ENCODE measurements around the gene TBATA. TPM values are rescaled to one million over a fixed set of nuclear protein-coding genes. Genes with fewer than 3 reads are reported as not detected.

Gene TBATA
- polyA plus RNA-seq, 1 experiment, result not detected

GRCh38 chr10:70814126-70814525 lies 28.9 kb upstream of the TBATA start:
- POLR2A ChIA-PET, result no interaction called here
- Histone ChIP-seq H3K27me3 (ENCODE audit: control insufficient read depth, insufficient read depth, low read length) (peaks cover 7% of the 10 kb centered on the region), H3K36me3 (ENCODE audit: control insufficient read depth, insufficient read depth, low read length) (no peaks in the 10 kb centered on the region), H3K4me3 (ENCODE audit: low read depth, low read length) (no peak overlapping the region)
- no peak for TF ChIP-seq CTCF (IDR thresholded peaks at IDR 0.05; ENCODE audit: insufficient read depth, low read depth, low read length)
- no peak for DNase-seq (ENCODE audit: low read depth)
- CTCF ChIA-PET, result interaction anchor here (0.7 to 1.8 kb wide), 8 partner anchors 9 to 453 kb away, joined by 3 to 6 read pairs (median 3); no protein-coding TSS in a partner anchor

GRCh38 chr10:70812814-70813213 lies 27.6 kb upstream of the TBATA start:
- CTCF ChIA-PET, result interaction anchor here (1.6 kb wide), 1 partner anchor 454 kb away, joined by 3 read pairs; no protein-coding TSS in a partner anchor
- no peaks in the 10 kb centered on the region for H3K36me3 ChIP-seq (ENCODE audit: control insufficient read depth, insufficient read depth, low read length)
- H3K4me3 ChIP-seq (ENCODE audit: low read depth, low read length), result no peak overlapping the region
- POLR2A ChIA-PET, result no interaction called here
- no peak for DNase-seq (ENCODE audit: low read depth)
- no peak for TF ChIP-seq CTCF (IDR thresholded peaks at IDR 0.05; ENCODE audit: insufficient read depth, low read depth, low read length)
- H3K27me3 ChIP-seq (ENCODE audit: control insufficient read depth, insufficient read depth, low read length), result peaks cover 8% of the 10 kb centered on the region

- no peak overlapping the region for H3K4me3 ChIP-seq (ENCODE audit: low read depth, low read length)
- H3K27me3 ChIP-seq (ENCODE audit: control insufficient read depth, insufficient read depth, low read length), result peaks cover 10% of the 10 kb centered on the region
- no peaks in the 10 kb centered on the region for H3K36me3 ChIP-seq (ENCODE audit: control insufficient read depth, insufficient read depth, low read length)
- CTCF ChIA-PET, result interaction anchor here (0.9 kb wide), 1 partner anchor 262 kb away, joined by 3 read pairs; no protein-coding TSS in a partner anchor
- no peak for DNase-seq (ENCODE audit: low read depth)
- POLR2A ChIA-PET, result no interaction called here
- TF ChIP-seq CTCF (IDR thresholded peaks at IDR 0.05; ENCODE audit: insufficient read depth, low read depth, low read length), result no peak
These were observed 26.7 kb upstream of the TBATA start for GRCh38 chr10:70811881-70812280.

GRCh38 chr10:70810967-70811366 lies 25.8 kb upstream of the TBATA start:
- H3K4me3 ChIP-seq (ENCODE audit: low read depth, low read length), result no peak overlapping the region
- ChIA-PET POLR2A (no interaction called here), CTCF (interaction anchor here (0.9 to 1.8 kb wide), 3 partner anchors 68 to 261 kb away, joined by 3 to 7 read pairs (median 4); no protein-coding TSS in a partner anchor)
- DNase-seq (ENCODE audit: low read depth), result no peak
- TF ChIP-seq CTCF (IDR thresholded peaks at IDR 0.05; ENCODE audit: insufficient read depth, low read depth, low read length), result no peak
- H3K27me3 ChIP-seq (ENCODE audit: control insufficient read depth, insufficient read depth, low read length), result peaks cover 12% of the 10 kb centered on the region
- H3K36me3 ChIP-seq (ENCODE audit: control insufficient read depth, insufficient read depth, low read length), result no peaks in the 10 kb centered on the region

- ChIA-PET CTCF (interaction anchor here (1.1 to 1.8 kb wide), 4 partner anchors 12 to 71 kb away, joined by 3 to 7 read pairs (median 4); no protein-coding TSS in a partner anchor), POLR2A (interaction anchor here (0.7 kb wide), 1 partner anchor 36 kb away, joined by 6 read pairs; no protein-coding TSS in a partner anchor)
- no peak for DNase-seq (ENCODE audit: low read depth)
- Histone ChIP-seq H3K4me3 (ENCODE audit: low read depth, low read length) (no peak overlapping the region), H3K36me3 (ENCODE audit: control insufficient read depth, insufficient read depth, low read length) (no peaks in the 10 kb centered on the region), H3K27me3 (ENCODE audit: control insufficient read depth, insufficient read depth, low read length) (peaks cover 12% of the 10 kb centered on the region)
- no peak for TF ChIP-seq CTCF (IDR thresholded peaks at IDR 0.05; ENCODE audit: insufficient read depth, low read depth, low read length)
These were observed 24.5 kb upstream of the TBATA start for GRCh38 chr10:70809726-70810125.

Data from BJ (cell line).